Kidney epithelial cell (primary cell): ENCODE data around the gene PLK1. TPM values are rescaled to one million over a fixed set of nuclear protein-coding genes. Genes with fewer than 3 reads are reported as not detected.
A peak's percentile ranks its signal among the peaks of the same experiment; 100 is the strongest.

ENCODE experiments used
- DNase-seq: peaks from one replicate; pipeline ENCODE4 v3.0.0-alpha.2; 2010; ENCODE audit warnings: low read depth
- H3K27me3 ChIP-seq: 2 replicates; pipeline ENCODE4 v1.6.0; 2011; ENCODE audit warnings: low read length; ENCODE audit not compliant: control insufficient read depth, insufficient read depth
- H3K36me3 ChIP-seq: 2 replicates; pipeline ENCODE4 v1.5.1; 2011; ENCODE audit warnings: low read length; ENCODE audit not compliant: control insufficient read depth, insufficient read depth
- H3K4me3 ChIP-seq: 2 replicates; pipeline ENCODE4 v1.5.1; 2011; ENCODE audit warnings: low read depth, mild to moderate bottlenecking, control low read depth, low read length
- CTCF ChIP-seq: IDR thresholded peaks from 2 replicates; pipeline ENCODE4 v1.5.1; 2011; ENCODE audit warnings: mild to moderate bottlenecking, moderate library complexity, low read length, control low read depth, inconsistent platforms; ENCODE audit not compliant: insufficient read depth, poor library complexity, severe bottlenecking
- total RNA-seq: library from RNA; depleted of rRNA; stranded (reverse); fragments of >200 nt; gene quantifications from 2 replicates; pipeline ENCODE4 v1.2.3, GENCODE V29; 2015

PLK1 gene
- total RNA-seq, 1 donor from 2014 or later, result 10.4 TPM

GRCh38 chr16:23673971-23674614 is 4.6 kb upstream of the PLK1 start:
- no peaks in the 10 kb centered on the region for H3K27me3 ChIP-seq
- TF ChIP-seq CTCF, result no peak
- DNase-seq, result no peak
- H3K4me3 ChIP-seq, result no peak overlapping the region
- H3K36me3 ChIP-seq, result no peaks in the 10 kb centered on the region

GRCh38 chr16:23676924-23677480 is 1.7 kb upstream of the PLK1 start:
- DNase-seq, result no peak
- Histone ChIP-seq H3K27me3 (no peaks in the 10 kb centered on the region), H3K4me3 (no peak overlapping the region), H3K36me3 (no peaks in the 10 kb centered on the region)
- TF ChIP-seq CTCF, result no peak

GRCh38 chr16:23679274-23679985 is 741 bp downstream of the PLK1 start:
- TF ChIP-seq CTCF, result no peak
- Histone ChIP-seq H3K27me3 (no peaks in the 10 kb centered on the region), H3K36me3 (no peaks in the 10 kb centered on the region), H3K4me3 (peak overlapping the region; percentile 64)
- DNase-seq, result no peak

GRCh38 chr16:23679986-23680336 is 1.3 kb downstream of the PLK1 start:
- no peak for TF ChIP-seq CTCF
- H3K27me3 ChIP-seq, result no peaks in the 10 kb centered on the region
- DNase-seq, result no peak
- peak overlapping the region; percentile 64 for H3K4me3 ChIP-seq
- H3K36me3 ChIP-seq, result no peaks in the 10 kb centered on the region

GRCh38 chr16:23682181-23682580 is 3.5 kb downstream of the PLK1 start:
- no peaks in the 10 kb centered on the region for H3K27me3 ChIP-seq
- no peak for TF ChIP-seq CTCF
- no peak for DNase-seq
- no peak overlapping the region for H3K4me3 ChIP-seq
- no peaks in the 10 kb centered on the region for H3K36me3 ChIP-seq
